Vagina (tissue), 2 donors: Measurements from ENCODE around the gene HUNK.
"Not testable (repeated sequence)": the region's sequence is repeated elsewhere in the genome, so short reads cannot be mapped to it uniquely, and the experiment has no call there.

ENCODE experiments used
- POLR2A ChIP-seq, 2 donors: fragments of 450-650 bp; IDR thresholded peaks; one replicate each; pipeline ENCODE4 v1.6.1; 2017; ENCODE audit warnings: antibody characterized with exemption in 2 of 2, mild to moderate bottlenecking in 2 of 2, moderate library complexity in 2 of 2
- POLR2AphosphoS5 ChIP-seq, 2 donors: sonication (generic); formaldehyde crosslinking; IDR thresholded peaks; one replicate each; pipeline ENCODE4 v1.9.0; 2017; ENCODE audit warnings: antibody characterized with exemption in 2 of 2, mild to moderate bottlenecking in 2 of 2, low read depth in 1 of 2; ENCODE audit not compliant: insufficient read depth in 1 of 2
- TF ChIP-seq, protein P1 (sequence below), 3 experiments: fragments of 450-650 bp in 2 of 3; fragments of 200-600 bp in 1 of 3; sonication (generic) in 1 of 3; IDR thresholded peaks; one replicate each; pipeline ENCODE4 v1.5.1; 2017 to 2019; ENCODE audit warnings: antibody characterized with exemption in 3 of 3, mild to moderate bottlenecking in 2 of 3, moderate library complexity in 2 of 3

DNA sequence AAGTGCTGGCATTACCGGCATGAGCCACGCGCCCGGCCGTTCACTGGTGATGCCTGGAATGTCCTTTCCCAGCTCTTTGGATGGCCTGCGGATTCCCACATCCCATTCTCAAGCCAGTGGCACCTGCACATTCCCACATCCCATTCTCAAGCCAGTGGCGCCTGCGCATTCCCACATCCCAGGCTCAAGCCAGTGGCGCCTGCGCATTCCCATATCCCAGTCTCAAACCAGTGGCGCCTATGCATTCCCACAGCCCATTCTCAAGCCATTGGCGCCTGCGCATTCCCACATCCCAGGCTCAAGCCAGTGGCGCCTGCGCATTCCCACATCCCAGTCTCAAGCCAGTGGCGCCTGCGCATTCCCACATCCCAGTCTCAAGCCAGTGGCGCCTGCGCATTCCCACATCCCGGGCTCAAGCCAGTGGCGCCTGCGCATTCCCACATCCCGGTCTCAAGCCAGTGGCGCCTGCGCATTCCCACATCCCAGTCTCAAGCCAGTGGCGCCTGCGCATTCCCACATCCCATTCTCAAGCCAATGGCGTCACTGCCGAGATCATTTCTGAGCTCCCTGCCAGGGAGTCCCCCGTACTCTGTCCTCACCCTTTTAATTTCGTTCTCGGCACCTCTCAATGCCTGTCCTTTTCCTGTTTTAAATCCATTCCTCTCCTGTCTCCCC is 74.2 kb downstream of the HUNK start:
- TF ChIP-seq, protein P1, sequence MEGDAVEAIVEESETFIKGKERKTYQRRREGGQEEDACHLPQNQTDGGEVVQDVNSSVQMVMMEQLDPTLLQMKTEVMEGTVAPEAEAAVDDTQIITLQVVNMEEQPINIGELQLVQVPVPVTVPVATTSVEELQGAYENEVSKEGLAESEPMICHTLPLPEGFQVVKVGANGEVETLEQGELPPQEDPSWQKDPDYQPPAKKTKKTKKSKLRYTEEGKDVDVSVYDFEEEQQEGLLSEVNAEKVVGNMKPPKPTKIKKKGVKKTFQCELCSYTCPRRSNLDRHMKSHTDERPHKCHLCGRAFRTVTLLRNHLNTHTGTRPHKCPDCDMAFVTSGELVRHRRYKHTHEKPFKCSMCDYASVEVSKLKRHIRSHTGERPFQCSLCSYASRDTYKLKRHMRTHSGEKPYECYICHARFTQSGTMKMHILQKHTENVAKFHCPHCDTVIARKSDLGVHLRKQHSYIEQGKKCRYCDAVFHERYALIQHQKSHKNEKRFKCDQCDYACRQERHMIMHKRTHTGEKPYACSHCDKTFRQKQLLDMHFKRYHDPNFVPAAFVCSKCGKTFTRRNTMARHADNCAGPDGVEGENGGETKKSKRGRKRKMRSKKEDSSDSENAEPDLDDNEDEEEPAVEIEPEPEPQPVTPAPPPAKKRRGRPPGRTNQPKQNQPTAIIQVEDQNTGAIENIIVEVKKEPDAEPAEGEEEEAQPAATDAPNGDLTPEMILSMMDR (IDR thresholded peaks at IDR 0.05) = not testable (repeated sequence)
- TF ChIP-seq POLR2A (IDR thresholded peaks at IDR 0.05); POLR2AphosphoS5 (IDR thresholded peaks at IDR 0.05; ENCODE audit: insufficient read depth in 1 of 2, low read depth in 1 of 2): not testable (repeated sequence)
